K562 (cell line): ENCODE measurements around the gene CD151. TPM values are rescaled to one million over a fixed set of nuclear protein-coding genes. Genes with fewer than 3 reads are reported as not detected.

Experiments
- ATAC-seq: fragments of 200-7000 bp; cut with Tn5 transposase; 3 replicates; pipeline ENCODE4 v1.9.1; 2020; ENCODE audit warnings: moderate library complexity
- BruUV-seq: library from RNA; stranded (reverse); fragments of 400-500 nt; replicated peaks from 2 replicates; lab custom pipeline; 2021; lab: Mats Ljungman, UMichigan
- CTCF ChIA-PET: fragments of 300-600 bp; formaldehyde crosslinking; extraction: SDS; loops from one replicate; lab custom pipeline; 2021; ENCODE audit warnings: low intra/inter-chr PET ratio; lab: Yijun Ruan, JAX
- POLR2A ChIA-PET: fragments of 300-600, 350-650 bp; sonication (Branson Sonifier 250); formaldehyde crosslinking; extraction: SDS; loops from one replicate; lab custom pipeline; 2021; ENCODE audit warnings: antibody characterized with exemption, inconsistent platforms; lab: Yijun Ruan, JAX
- DNase-seq, 4 experiments: peaks; one replicate each; pipeline versions ENCODE4 v3.0.0 to v3.0.0-alpha.2; 2011 to 2018; ENCODE audit warnings: low spot score in 3 of 4, mixed read lengths in 3 of 4; ENCODE audit errors: extremely low read depth in 1 of 4
- FAIRE-seq: peaks from 2 replicates; lab custom pipeline; 2011; peaks lifted over from hg19 to GRCh38; lab: Jason Lieb, UNC
- H2AFZ ChIP-seq: 2 replicates; pipeline ENCODE4 v1.6.0; 2011; ENCODE audit warnings: low read depth, low read length, control low read depth, inconsistent platforms
- H3K27ac ChIP-seq: fragments of 200-600 bp; 3 replicates; pipeline ENCODE4 v1.8.0; 2011; ENCODE audit warnings: low read depth, mild to moderate bottlenecking, control low read depth, inconsistent platforms, low read length, moderate library complexity, mixed read lengths; ENCODE audit errors: extremely low read depth
- H3K27me3 ChIP-seq, 2 experiments: fragments of 300-600 bp in 1 of 2; 2 replicates in 1 of 2; 3 replicates in 1 of 2; pipeline versions ENCODE4 v1.6.0 to v1.8.0; 2011; ENCODE audit warnings: inconsistent platforms in 2 of 2, low read length in 2 of 2, mild to moderate bottlenecking in 1 of 2, mixed read lengths in 1 of 2, moderate library complexity in 1 of 2; ENCODE audit not compliant: control insufficient read depth in 2 of 2, insufficient read depth in 2 of 2
- H3K36me3 ChIP-seq: fragments of 300-600 bp; 3 replicates; pipeline ENCODE4 v1.8.0; 2011; ENCODE audit warnings: mild to moderate bottlenecking, low read length, inconsistent platforms; ENCODE audit not compliant: control insufficient read depth, insufficient read depth
- H3K4me1 ChIP-seq, 2 experiments: fragments of 200-600 bp in 1 of 2; replicated peaks in 1 of 2; 2 replicates in 1 of 2; 3 replicates in 1 of 2; pipeline versions ENCODE4 v1.5.1 to v1.8.0; 2011; ENCODE audit warnings: inconsistent platforms in 2 of 2, low read length in 2 of 2, mild to moderate bottlenecking in 1 of 2, mixed read lengths in 1 of 2, moderate library complexity in 1 of 2; ENCODE audit not compliant: control insufficient read depth in 2 of 2, insufficient read depth in 2 of 2
- H3K4me2 ChIP-seq: 2 replicates; pipeline ENCODE4 v1.6.1; 2011; ENCODE audit warnings: low read length, control low read depth, inconsistent platforms, mixed read lengths; ENCODE audit not compliant: insufficient read depth
- H3K4me3 ChIP-seq: fragments of 200-600 bp; sonication (generic), shearing (Covaris generic); 2 replicates; pipeline ENCODE4 v1.5.1; 2016; ENCODE audit warnings: control low read depth, inconsistent platforms
- H3K79me2 ChIP-seq: fragments of 200-600 bp; 3 replicates; pipeline ENCODE4 v1.8.0; 2011; ENCODE audit warnings: low read length, inconsistent platforms; ENCODE audit not compliant: control insufficient read depth, insufficient read depth
- H3K9ac ChIP-seq, 2 experiments: 2 replicates each; pipeline versions ENCODE4 v1.6.0 to v1.6.1; 2011; ENCODE audit warnings: low read depth in 2 of 2, low read length in 2 of 2, control low read depth in 1 of 2, inconsistent platforms in 1 of 2, mild to moderate bottlenecking in 1 of 2, mixed read lengths in 1 of 2; ENCODE audit not compliant: insufficient read depth in 1 of 2
- H3K9me1 ChIP-seq: one replicate; pipeline ENCODE4 v1.6.0; 2011; ENCODE audit warnings: inconsistent platforms, mild to moderate bottlenecking, low read length, moderate library complexity; ENCODE audit not compliant: control insufficient read depth, insufficient read depth
- H3K9me3 ChIP-seq: replicated peaks from 2 replicates; pipeline ENCODE4 v1.5.1; 2011; ENCODE audit warnings: low read depth, low read length, inconsistent platforms; ENCODE audit not compliant: control insufficient read depth, insufficient read depth
- H4K20me1 ChIP-seq: replicated peaks from 2 replicates; pipeline ENCODE4 v1.6.1; 2011; ENCODE audit warnings: low read length, inconsistent platforms, mixed read lengths; ENCODE audit not compliant: control insufficient read depth, insufficient read depth
- POLR2G ChIP-seq: fragments of 200-400 bp; formaldehyde crosslinking; IDR thresholded peaks from 2 replicates; pipeline ENCODE4 v1.6.1; 2017; ENCODE audit warnings: low read depth, mild to moderate bottlenecking, antibody characterized with exemption, low read length, moderate library complexity
- PTBP1 ChIP-seq: fragments of 200-400 bp; formaldehyde crosslinking; IDR thresholded peaks from 2 replicates; pipeline ENCODE4 v1.6.1; 2017; ENCODE audit warnings: low read depth, low read length
- SETDB1 ChIP-seq: IDR thresholded peaks from one replicate; pipeline ENCODE4 v1.6.1; 2012; ENCODE audit warnings: low read length, control low read depth, inconsistent platforms
- ZKSCAN1 ChIP-seq: fragments of 150-350 bp; IDR thresholded peaks from 2 replicates; pipeline ENCODE4 v1.6.1; 2016; ENCODE audit warnings: low read depth, low read length
- WGBS: fragments of 100-300 bp; shearing (Covaris generic); methylation state at CpG from one replicate; pipeline ENCODE4 v1.1.6; 2016; ENCODE audit warnings: low coverage, mixed read lengths; ENCODE audit not compliant: insufficient coverage; ENCODE audit errors: missing lambda C conversion rate; 5-methylcytosine and 5-hydroxymethylcytosine counted together
- in situ Hi-C: fragments of 300-500 bp; cut with MboI; formaldehyde crosslinking; loops from 4 replicates; pipeline ENCODE4 v1.15.0; 2018; ENCODE audit warnings: inconsistent platforms, mixed read lengths
- intact Hi-C: fragments of 100-400 bp; cut with micrococcal nuclease; formaldehyde crosslinking; loops from 2 replicates; pipeline ENCODE4 v1.14.2; 2022
- polyA plus RNA-seq, 8 experiments: library from polyadenylated mRNA; depleted of rRNA in 4 of 8; stranded (reverse) in 5 of 8; unstranded in 3 of 8; fragments of >200 nt; fragmentation: Nextera tagmentation in 2 of 8; fragmentation: Illumina TruSeq in 1 of 8; extraction: Ambion mirVana in 2 of 8; extraction: Trizol in 1 of 8; gene quantifications; 2 replicates each; pipeline versions ENCODE4 v1.2.1 to v1.2.3, GENCODE V29; 2011 to 2014; ENCODE audit warnings: inconsistent platforms in 1 of 8, missing spikeins in 1 of 8
- total RNA-seq, 7 experiments: library from RNA; depleted of rRNA in 6 of 7; stranded (reverse); fragments of >200 nt in 6 of 7; fragmentation: Illumina TruSeq in 2 of 7; extraction: Trizol in 2 of 7; gene quantifications; 2 replicates each; pipeline versions ENCODE4 v1.2.1 to v1.2.3, GENCODE V29; 2011 to 2021; ENCODE audit warnings: low replicate concordance in 1 of 7
- TF ChIP-seq, protein P1 (sequence below): sonication (generic); formaldehyde crosslinking; IDR thresholded peaks from 2 replicates; pipeline ENCODE4 v1.8.0; 2022; ENCODE audit warnings: mild to moderate bottlenecking, missing genetic modification reagents

CD151 gene
- total and polyA plus RNA-seq, 9 of the 15 experiments (the other 6 are each of a cell fraction or from before 2014, with no cell fraction given), result 2.3 to 187 (median 140) TPM

- Histone ChIP-seq H2AFZ (no peak overlapping the region), H3K9me3 (no peaks in the 10 kb centered on the region), H3K4me3 (no peak overlapping the region), H3K4me1 (peaks cover 8 to 92% of the 10 kb centered on the region in 2 experiments), H3K36me3 (peaks cover 25% of the 10 kb centered on the region; the same call in 1 of the 3 replicates), H4K20me1 (peaks cover 21% of the 10 kb centered on the region), H3K79me2 (no peaks in the 10 kb centered on the region), H3K9me1 (peaks cover 5% of the 10 kb centered on the region), H3K9ac (no peak overlapping the region), H3K4me2 (no peak overlapping the region), H3K27ac (no peak overlapping the region), H3K27me3 (no peaks in the 10 kb centered on the region)
- in situ Hi-C loops (no loop called here), intact Hi-C loops (no loop called here)
- FAIRE-seq (no peak), ATAC-seq (no peak), DNase-seq (no peak)
- CTCF ChIA-PET, result no interaction called here
- POLR2A ChIA-PET, result interaction anchor here (0.6 to 1.8 kb wide), 2 partner anchors 9 to 47 kb away, joined by 4 to 5 read pairs; no protein-coding TSS in a partner anchor
- no TSS peak for BruUV-seq
- TF ChIP-seq PTBP1, result 0 out of 2 replicates have a peak, but pooled peaks have one; percentile 29
- TF ChIP-seq ZKSCAN1, result 0 out of 2 replicates have a peak, but pooled peaks have one; percentile 67
- peak; percentile 64 for TF ChIP-seq POLR2G
- TF ChIP-seq SETDB1, result no peak
- TF ChIP-seq, protein P1, sequence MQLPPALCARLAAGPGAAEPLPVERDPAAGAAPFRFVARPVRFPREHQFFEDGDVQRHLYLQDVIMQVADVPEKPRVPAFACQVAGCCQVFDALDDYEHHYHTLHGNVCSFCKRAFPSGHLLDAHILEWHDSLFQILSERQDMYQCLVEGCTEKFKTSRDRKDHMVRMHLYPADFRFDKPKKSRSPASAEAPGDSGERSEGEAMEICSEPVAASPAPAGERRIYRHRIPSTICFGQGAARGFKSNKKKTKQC (CRISPR knock-in tag), result no peak
- WGBS, result 65% methylated on average over 8 of the region's 14 CpGs
Observed at GRCh38 chr11:866481-866880, 33.7 kb downstream of the CD151 start.
